GM23248 (cell line): ENCODE results near the gene EPOP.

Source experiments
- EZH2 ChIP-seq: fragments of 200-600 bp; sonication (generic); IDR thresholded peaks from 2 replicates; pipeline ENCODE4 v1.6.1; 2018; ENCODE audit warnings: antibody characterized with exemption, mild to moderate bottlenecking; ENCODE audit not compliant: insufficient read depth, poor library complexity, severe bottlenecking
- EZH2phosphoT487 ChIP-seq: fragments of 200-600 bp; sonication (generic); IDR thresholded peaks from 2 replicates; pipeline ENCODE4 v1.6.1; 2018; ENCODE audit warnings: antibody characterized with exemption, moderate library complexity, mild to moderate bottlenecking, low read depth; ENCODE audit not compliant: insufficient read depth

DNA sequence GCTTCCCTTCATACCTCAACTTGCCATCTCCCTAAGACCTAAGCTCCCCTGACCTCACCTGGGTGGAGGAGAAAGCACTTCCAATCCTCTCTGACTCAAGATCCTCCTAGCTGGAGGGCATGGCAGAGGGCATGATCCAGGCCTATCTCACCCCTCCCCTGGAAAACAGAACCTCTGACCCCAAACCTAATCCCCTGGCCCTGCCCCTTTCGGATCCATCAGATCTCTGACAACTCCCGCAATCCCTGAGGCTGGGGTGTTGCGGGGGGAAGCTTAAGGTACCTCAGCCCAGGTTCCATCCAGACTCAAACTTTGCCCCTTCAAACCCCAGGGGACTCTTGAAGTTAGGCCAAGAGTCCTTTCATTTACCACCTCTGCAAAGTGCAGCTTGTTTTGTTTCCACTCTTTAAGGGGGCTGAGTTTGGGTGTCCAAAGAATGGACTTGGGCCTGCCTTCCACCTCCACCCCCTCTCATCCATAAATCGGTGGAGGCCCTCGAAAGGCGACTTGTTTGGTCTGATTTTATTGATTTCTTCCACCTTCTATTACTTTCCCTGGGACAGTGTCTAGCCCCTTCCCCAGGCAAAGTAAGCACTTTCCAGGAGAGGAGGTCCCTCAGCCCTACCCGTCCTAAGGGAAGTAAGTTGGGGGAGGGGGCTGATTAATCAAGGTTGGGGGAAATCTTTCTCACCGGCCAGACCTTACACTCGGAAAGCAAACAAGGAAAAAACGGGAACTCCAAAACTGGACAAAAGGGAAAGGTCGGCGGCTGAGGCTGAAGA, 2.6 kb downstream of the EPOP start:
- TF ChIP-seq EZH2 (no peak), EZH2phosphoT487 (no peak)
